Measurements from ENCODE around the gene ACTBL2.

The ACTBL2 gene

GRCh38 chr5:57492632-57493031 lies 10.0 kb upstream of the ACTBL2 start:
- no peak for TF ChIP-seq CTCF (conservative IDR thresholded peaks at IDR 0.05)
- no peak overlapping the region for H3K27ac ChIP-seq

- TF ChIP-seq CTCF (conservative IDR thresholded peaks at IDR 0.05), result no peak
- no peak overlapping the region for H3K27ac ChIP-seq
Measured at GRCh38 chr5:57491369-57491965, 8.9 kb upstream of the ACTBL2 start.

GRCh38 chr5:57488215-57488955 lies 5.8 kb upstream of the ACTBL2 start:
- no peak overlapping the region for H3K27ac ChIP-seq
- no peak for TF ChIP-seq CTCF (conservative IDR thresholded peaks at IDR 0.05)

- TF ChIP-seq CTCF (conservative IDR thresholded peaks at IDR 0.05), result no peak
- H3K27ac ChIP-seq, result no peak overlapping the region
Measured at GRCh38 chr5:57486027-57486602, 3.5 kb upstream of the ACTBL2 start.

- H3K27ac ChIP-seq, result no peak overlapping the region
- TF ChIP-seq CTCF (conservative IDR thresholded peaks at IDR 0.05), result no peak
Measured at GRCh38 chr5:57478826-57479225, 3.8 kb downstream of the ACTBL2 start.

- TF ChIP-seq CTCF (conservative IDR thresholded peaks at IDR 0.05), result no peak
- H3K27ac ChIP-seq, result no peak overlapping the region
Measured at GRCh38 chr5:57476601-57477056, 6.0 kb downstream of the ACTBL2 start.

GRCh38 chr5:57470339-57470738 lies 12.3 kb downstream of the ACTBL2 start:
- no peak for TF ChIP-seq CTCF (conservative IDR thresholded peaks at IDR 0.05)
- H3K27ac ChIP-seq, result no peak overlapping the region
